IMR-90 (cell line): ENCODE data around the gene USP12. TPM values are rescaled to one million over a fixed set of nuclear protein-coding genes. Genes with fewer than 3 reads are reported as not detected.
A peak's percentile ranks its signal among the peaks of the same experiment; 100 is the strongest.

ENCODE experiments used
- ATAC-seq: fragments of 200-7000 bp; cut with Tn5 transposase; 2 replicates; pipeline ENCODE4 v1.9.1; 2020; ENCODE audit warnings: low read depth, mild to moderate bottlenecking, moderate library complexity
- BruUV-seq: library from RNA; stranded (reverse); fragments of 400-500 nt; replicated peaks from 2 replicates; lab custom pipeline; 2021; lab: Mats Ljungman, UMichigan
- CTCF ChIA-PET: fragments of 300-600 bp; formaldehyde crosslinking; extraction: SDS; loops from one replicate; lab custom pipeline; 2021; ENCODE audit warnings: antibody characterized with exemption; lab: Yijun Ruan, JAX
- POLR2A ChIA-PET: fragments of 300-600 bp; sonication (Branson Sonifier 250); formaldehyde crosslinking; loops from one replicate; lab custom pipeline; 2022; ENCODE audit warnings: antibody characterized with exemption; ENCODE audit not compliant: unreplicated experiment; lab: Charles Lee
- DNase-seq: peaks from one replicate; pipeline ENCODE4 v3.0.0; 2013
- H2AFZ ChIP-seq: replicated peaks from 2 replicates; pipeline ENCODE3; 2013; ENCODE audit warnings: low read length, mild to moderate bottlenecking; ENCODE audit not compliant: poor library complexity
- H2AK5ac ChIP-seq: 2 replicates; pipeline ENCODE4 v1.6.1; 2013; ENCODE audit warnings: low read depth, low read length, inconsistent platforms
- H2AK9ac ChIP-seq: replicated peaks from 2 replicates; pipeline ENCODE3; 2013; ENCODE audit warnings: mild to moderate bottlenecking, low read depth, low read length, moderate library complexity; ENCODE audit not compliant: poor library complexity
- H2BK120ac ChIP-seq: 2 replicates; pipeline ENCODE4 v1.6.1; 2013; ENCODE audit warnings: low read depth, low read length, inconsistent platforms
- H2BK15ac ChIP-seq: 3 replicates; pipeline ENCODE4 v1.6.1; 2013; ENCODE audit warnings: low read depth, low read length, inconsistent platforms
- H2BK20ac ChIP-seq: 2 replicates; pipeline ENCODE4 v1.6.1; 2013; ENCODE audit warnings: low read depth, mild to moderate bottlenecking, inconsistent platforms, low read length, moderate library complexity
- H2BK5ac ChIP-seq: 2 replicates; pipeline ENCODE4 v1.6.1; 2013; ENCODE audit warnings: mild to moderate bottlenecking, low read depth, low read length, inconsistent platforms; ENCODE audit not compliant: poor library complexity, severe bottlenecking
- H3K14ac ChIP-seq: replicated peaks from 2 replicates; pipeline ENCODE4 v1.6.1; 2013; ENCODE audit warnings: low read depth, low read length, inconsistent platforms
- H3K18ac ChIP-seq: 2 replicates; pipeline ENCODE4 v1.6.1; 2013; ENCODE audit warnings: low read depth, low read length, control low read depth
- H3K23ac ChIP-seq: 2 replicates; pipeline ENCODE4 v1.6.1; 2013; ENCODE audit warnings: low read depth, low read length, inconsistent platforms
- H3K27ac ChIP-seq: 2 replicates; pipeline ENCODE4 v1.5.1; 2013; ENCODE audit warnings: mild to moderate bottlenecking, control low read depth, low read length; ENCODE audit not compliant: insufficient read depth
- H3K27me3 ChIP-seq: 2 replicates; pipeline ENCODE4 v1.6.1; 2013; ENCODE audit warnings: low read length; ENCODE audit not compliant: control insufficient read depth, insufficient read depth
- H3K36me3 ChIP-seq: 2 replicates; pipeline ENCODE4 v1.6.1; 2013; ENCODE audit warnings: low read length, mixed read lengths; ENCODE audit not compliant: control insufficient read depth, insufficient read depth
- H3K4ac ChIP-seq: 2 replicates; pipeline ENCODE4 v1.6.1; 2013; ENCODE audit warnings: low read depth, low read length, inconsistent platforms
- H3K4me1 ChIP-seq: 2 replicates; pipeline ENCODE4 v1.6.1; 2013; ENCODE audit warnings: low read length, mixed read lengths; ENCODE audit not compliant: control insufficient read depth, insufficient read depth
- H3K4me2 ChIP-seq: 2 replicates; pipeline ENCODE4 v1.6.1; 2013; ENCODE audit warnings: low read depth, mild to moderate bottlenecking, control low read depth, low read length, moderate library complexity
- H3K4me3 ChIP-seq: 2 replicates; pipeline ENCODE4 v1.5.1; 2013; ENCODE audit warnings: low read depth, mild to moderate bottlenecking, control low read depth, low read length, moderate library complexity; ENCODE audit not compliant: insufficient read depth
- H3K56ac ChIP-seq: 2 replicates; pipeline ENCODE4 v1.6.1; 2013; ENCODE audit warnings: low read length, inconsistent platforms; ENCODE audit not compliant: insufficient read depth; ENCODE audit errors: extremely low read depth
- H3K79me1 ChIP-seq, 2 experiments: 2 replicates each; pipeline ENCODE4 v1.6.1; 2013; ENCODE audit warnings: low read length in 2 of 2, inconsistent platforms in 1 of 2, low read depth in 1 of 2
- H3K9ac ChIP-seq: 2 replicates; pipeline ENCODE4 v1.6.1; 2013; ENCODE audit warnings: low read depth, low read length, control low read depth
- H3K9me1 ChIP-seq: 2 replicates; pipeline ENCODE4 v1.6.1; 2013; ENCODE audit warnings: low read length, inconsistent platforms; ENCODE audit not compliant: insufficient read depth
- H3K9me3 ChIP-seq: 2 replicates; pipeline ENCODE4 v1.6.1; 2013; ENCODE audit warnings: low read length; ENCODE audit not compliant: control insufficient read depth, insufficient read depth
- H4K20me1 ChIP-seq: 2 replicates; pipeline ENCODE4 v1.6.1; 2013; ENCODE audit warnings: low read length, inconsistent platforms; ENCODE audit not compliant: insufficient read depth
- H4K5ac ChIP-seq: 2 replicates; pipeline ENCODE4 v1.6.1; 2013; ENCODE audit warnings: mild to moderate bottlenecking, low read depth, low read length, control low read depth
- H4K8ac ChIP-seq, 2 experiments: 2 replicates each; pipeline ENCODE4 v1.6.1; 2013; ENCODE audit warnings: low read depth in 2 of 2, low read length in 2 of 2, control low read depth in 1 of 2, inconsistent platforms in 1 of 2
- H4K91ac ChIP-seq: 2 replicates; pipeline ENCODE4 v1.6.1; 2013; ENCODE audit warnings: low read depth, low read length, inconsistent platforms; ENCODE audit not compliant: insufficient read depth
- BHLHE40 ChIP-seq: fragments of 150-350 bp; IDR thresholded peaks from 2 replicates; pipeline ENCODE4 v1.6.1; 2016; ENCODE audit warnings: mild to moderate bottlenecking, low read depth, low read length
- CHD1 ChIP-seq: IDR thresholded peaks from 2 replicates; pipeline ENCODE4 v1.6.1; 2012; ENCODE audit warnings: low read depth, low read length, improper control_type of control experiment
- ELK1 ChIP-seq: fragments of 150-350 bp; IDR thresholded peaks from 2 replicates; pipeline ENCODE4 v1.6.1; 2016; ENCODE audit warnings: low read depth, mild to moderate bottlenecking, low read length, moderate library complexity, borderline replicate concordance
- FOS ChIP-seq: fragments of 150-350 bp; IDR thresholded peaks from 2 replicates; pipeline ENCODE4 v1.6.1; 2016; ENCODE audit warnings: low read depth, low read length
- MAFK ChIP-seq: IDR thresholded peaks from 2 replicates; pipeline ENCODE4 v1.6.1; 2012; ENCODE audit warnings: low read depth, low read length, improper control_type of control experiment
- MAZ ChIP-seq: IDR thresholded peaks from 2 replicates; pipeline ENCODE4 v1.6.1; 2012; ENCODE audit warnings: low read depth, mild to moderate bottlenecking, low read length, improper control_type of control experiment, moderate library complexity, borderline replicate concordance
- MXI1 ChIP-seq: IDR thresholded peaks from 2 replicates; pipeline ENCODE4 v1.6.1; 2012; ENCODE audit warnings: low read depth, mild to moderate bottlenecking, low read length, moderate library complexity, borderline replicate concordance
- POLR2A ChIP-seq: IDR thresholded peaks from 2 replicates; pipeline ENCODE4 v1.6.1; 2012; ENCODE audit warnings: mild to moderate bottlenecking, low read depth, low read length
- RAD21 ChIP-seq: IDR thresholded peaks from 2 replicates; pipeline ENCODE4 v1.6.1; 2012; ENCODE audit warnings: low read length, improper control_type of control experiment
- RCOR1 ChIP-seq: IDR thresholded peaks from 2 replicates; pipeline ENCODE4 v1.6.1; 2012; ENCODE audit warnings: mild to moderate bottlenecking, low read length, improper control_type of control experiment; ENCODE audit not compliant: insufficient replicate concordance
- RFX5 ChIP-seq: IDR thresholded peaks from 2 replicates; pipeline ENCODE4 v1.8.0; 2012; ENCODE audit warnings: low read depth, mild to moderate bottlenecking, low read length, moderate library complexity
- WGBS, 2 experiments: methylation state at CpG; one replicate each; pipeline versions ENCODE4 v1.1.5 to v1.1.7; 2013; ENCODE audit warnings: missing lambda C conversion rate in 2 of 2; ENCODE audit not compliant: insufficient read length in 1 of 2; ENCODE audit errors: extremely low coverage in 2 of 2; 5-methylcytosine and 5-hydroxymethylcytosine counted together
- dilution Hi-C: fragments of 300-500 bp; cut with HindIII; formaldehyde crosslinking; loops from one replicate; pipeline ENCODE4 v1.14.3; 2018; ENCODE audit warnings: low sequenced_read_pairs; ENCODE audit not compliant: unreplicated experiment
- in situ Hi-C: fragments of 300-500 bp; cut with MboI; formaldehyde crosslinking; loops from 3 replicates; pipeline ENCODE4 v1.14.3; 2019; ENCODE audit warnings: low sequenced_read_pairs, inconsistent platforms, mixed read lengths
- intact Hi-C: fragments of 100-400 bp; cut with micrococcal nuclease; formaldehyde crosslinking; loops from 2 replicates; pipeline ENCODE4 v1.10.0; 2022
- polyA plus RNA-seq, 3 experiments: library from polyadenylated mRNA; depleted of rRNA; stranded (reverse); fragments of >200 nt; gene quantifications; 2 replicates each; pipeline ENCODE4 v1.2.3, GENCODE V29; 2012; ENCODE audit warnings: low replicate concordance in 1 of 3
- total RNA-seq: library from RNA; depleted of rRNA; stranded (reverse); fragments of >200 nt; gene quantifications from 2 replicates; pipeline ENCODE4 v1.2.3, GENCODE V29; 2012
- TF ChIP-seq, protein P1 (sequence below): conservative IDR thresholded peaks from 2 replicates; pipeline ENCODE4 v1.5.1; 2012; ENCODE audit warnings: mild to moderate bottlenecking, low read depth, low read length, improper control_type of control experiment
- TF ChIP-seq, protein P2 (sequence below): fragments of 150-350 bp; IDR thresholded peaks from 2 replicates; pipeline ENCODE4 v1.6.1; 2017; ENCODE audit warnings: mild to moderate bottlenecking, antibody characterized with exemption, low read length, low read depth

The USP12 gene
- total and polyA plus RNA-seq, 2 of the 4 experiments (the other 2 are of a cell fraction) = 11.8 to 16.5 TPM

DNA sequence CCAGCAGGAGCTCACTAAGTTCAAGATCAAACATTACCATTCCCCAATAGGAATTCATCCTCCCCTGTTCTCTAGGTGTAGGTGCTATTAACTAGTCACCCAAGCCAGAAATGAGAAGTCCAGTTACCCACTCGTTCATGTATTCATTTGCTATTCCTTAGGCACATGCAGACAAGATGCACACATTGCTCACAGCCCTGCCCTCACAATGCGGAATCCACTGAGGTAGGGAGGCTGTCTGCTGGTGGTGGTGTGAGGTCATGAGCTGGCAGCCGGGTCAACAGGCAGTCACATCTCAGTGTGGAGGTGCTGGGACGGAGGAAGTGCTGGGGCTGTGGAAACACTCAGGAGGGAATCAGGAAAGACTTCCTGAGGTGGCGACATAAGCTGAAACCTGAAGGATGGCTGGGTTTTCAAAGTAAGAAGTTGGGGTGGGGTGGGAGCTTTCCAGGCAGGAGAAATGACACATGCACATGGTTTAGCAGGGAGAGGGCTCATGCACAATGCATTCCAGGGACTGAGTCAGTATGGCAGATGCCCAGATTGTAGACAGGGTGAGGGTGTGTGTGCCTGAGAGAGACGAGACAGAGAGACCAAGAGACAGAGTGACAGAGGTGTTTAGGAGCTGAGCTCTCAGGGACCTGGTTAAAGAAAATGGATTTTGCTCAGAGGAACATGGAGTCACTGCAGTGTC, 117.6 kb downstream of the USP12 start:
- ATAC-seq (peak; percentile 91), DNase-seq (peak; percentile 88)
- Histone ChIP-seq H4K8ac (peak overlapping the region in 1 of 2 experiments; percentile 55; a peak in 3 of 4 replicates), H4K20me1 (no peaks in the 10 kb centered on the region), H3K18ac (peak overlapping the region; percentile 40), H2AK5ac (peak overlapping the region; percentile 80), H2BK120ac (peak overlapping the region; percentile 74), H2BK20ac (peak overlapping the region; percentile 69), H2AK9ac (peak overlapping the region; percentile 90), H4K5ac (peak overlapping the region; percentile 35; the same call in 1 of the 2 replicates), H3K4me1 (peaks cover 16% of the 10 kb centered on the region), H3K79me1 (peaks cover 0 to 3% of the 10 kb centered on the region in 2 experiments; a peak in 1 of 4 replicates), H3K36me3 (no peaks in the 10 kb centered on the region), H4K91ac (peak overlapping the region; percentile 74), H2AFZ (peak overlapping the region; percentile 84), H3K9ac (no peak overlapping the region; the same call in 1 of the 2 replicates), H3K23ac (0 out of 2 replicates have a peak overlapping the region, but pooled peaks have one; percentile 70), H3K4me3 (no peak overlapping the region), H3K27me3 (no peaks in the 10 kb centered on the region), H3K27ac (peak overlapping the region; percentile 36; the same call in 1 of the 2 replicates), H3K9me3 (peaks cover 4% of the 10 kb centered on the region; the same call in 1 of the 2 replicates), H3K9me1 (peaks cover 23% of the 10 kb centered on the region), H2BK15ac (peak overlapping the region; percentile 33; the same call in 1 of the 3 replicates), H3K4me2 (peak overlapping the region; percentile 30), H3K56ac (no peak overlapping the region), H3K4ac (peak overlapping the region; percentile 82), H2BK5ac (peak overlapping the region; percentile 78), H3K14ac (peak overlapping the region; percentile 53)
- ChIA-PET POLR2A (interaction anchor here (0.8 kb wide), 1 partner anchor 71 kb away, joined by 3 read pairs; no protein-coding TSS in a partner anchor), CTCF (interaction anchor here (0.6 kb wide), 1 partner anchor 44 kb away, joined by 4 read pairs; no protein-coding TSS in a partner anchor)
- intact Hi-C loops (loop anchor here (1.0 kb wide), 1 partner anchor 11 kb away; no protein-coding TSS in a partner anchor), dilution Hi-C loops (no loop called here), in situ Hi-C loops (no loop called here)
- 0% methylated on average over 2 of the region's 6 CpGs; no CpG with 5 or more reads in 1 of the 2 experiments for WGBS, 2 experiments
- no TSS peak for BruUV-seq
- TF ChIP-seq CHD1 = no peak
- no peak for TF ChIP-seq RCOR1
- TF ChIP-seq MAFK = no peak
- TF ChIP-seq, protein P1, sequence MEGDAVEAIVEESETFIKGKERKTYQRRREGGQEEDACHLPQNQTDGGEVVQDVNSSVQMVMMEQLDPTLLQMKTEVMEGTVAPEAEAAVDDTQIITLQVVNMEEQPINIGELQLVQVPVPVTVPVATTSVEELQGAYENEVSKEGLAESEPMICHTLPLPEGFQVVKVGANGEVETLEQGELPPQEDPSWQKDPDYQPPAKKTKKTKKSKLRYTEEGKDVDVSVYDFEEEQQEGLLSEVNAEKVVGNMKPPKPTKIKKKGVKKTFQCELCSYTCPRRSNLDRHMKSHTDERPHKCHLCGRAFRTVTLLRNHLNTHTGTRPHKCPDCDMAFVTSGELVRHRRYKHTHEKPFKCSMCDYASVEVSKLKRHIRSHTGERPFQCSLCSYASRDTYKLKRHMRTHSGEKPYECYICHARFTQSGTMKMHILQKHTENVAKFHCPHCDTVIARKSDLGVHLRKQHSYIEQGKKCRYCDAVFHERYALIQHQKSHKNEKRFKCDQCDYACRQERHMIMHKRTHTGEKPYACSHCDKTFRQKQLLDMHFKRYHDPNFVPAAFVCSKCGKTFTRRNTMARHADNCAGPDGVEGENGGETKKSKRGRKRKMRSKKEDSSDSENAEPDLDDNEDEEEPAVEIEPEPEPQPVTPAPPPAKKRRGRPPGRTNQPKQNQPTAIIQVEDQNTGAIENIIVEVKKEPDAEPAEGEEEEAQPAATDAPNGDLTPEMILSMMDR = no peak
- no peak for TF ChIP-seq ELK1
- TF ChIP-seq BHLHE40 = peak; percentile 45; the same call in 1 of the 2 replicates
- TF ChIP-seq, protein P2, sequence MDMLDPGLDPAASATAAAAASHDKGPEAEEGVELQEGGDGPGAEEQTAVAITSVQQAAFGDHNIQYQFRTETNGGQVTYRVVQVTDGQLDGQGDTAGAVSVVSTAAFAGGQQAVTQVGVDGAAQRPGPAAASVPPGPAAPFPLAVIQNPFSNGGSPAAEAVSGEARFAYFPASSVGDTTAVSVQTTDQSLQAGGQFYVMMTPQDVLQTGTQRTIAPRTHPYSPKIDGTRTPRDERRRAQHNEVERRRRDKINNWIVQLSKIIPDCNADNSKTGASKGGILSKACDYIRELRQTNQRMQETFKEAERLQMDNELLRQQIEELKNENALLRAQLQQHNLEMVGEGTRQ = no peak
- no peak for TF ChIP-seq POLR2A
- TF ChIP-seq MXI1 = peak; percentile 92
- TF ChIP-seq RFX5 = no peak
- TF ChIP-seq FOS = peak; percentile 57
- TF ChIP-seq RAD21 = no peak
- TF ChIP-seq MAZ = no peak
